ENCODE measurements around the gene PIN4. TPM values are rescaled to one million over a fixed set of nuclear protein-coding genes. Genes with fewer than 3 reads are reported as not detected.

PIN4 gene
- total RNA-seq, 3 donors from 2014 or later: 11.3 to 20.0 (median 12.5) TPM

DNA sequence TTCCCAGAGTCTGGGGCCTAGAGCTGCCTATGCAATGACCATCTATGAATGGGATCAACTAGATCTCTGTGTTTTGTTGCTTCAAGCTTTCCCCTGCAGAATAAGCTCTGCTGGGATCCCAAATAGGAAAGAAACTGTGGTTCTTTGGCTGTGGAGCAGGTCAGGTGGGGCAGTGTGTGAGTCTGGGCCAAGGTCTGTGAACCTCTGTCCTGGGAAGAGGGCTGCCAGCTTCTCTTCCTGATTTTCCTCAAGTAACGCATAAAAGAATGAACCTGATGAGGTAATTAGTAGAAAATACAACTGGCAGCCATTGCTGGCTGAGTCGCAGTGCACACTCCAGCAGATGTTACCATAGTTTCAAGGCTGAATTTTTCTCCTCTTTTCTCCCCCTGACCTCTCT, 4.6 kb upstream of the PIN4 start:
- no peak for DNase-seq (ENCODE audit: low spot score in 2 of 2)
- intact Hi-C loops (cut with DNase I; ENCODE audit: low total_unique reads): no loop called here
- no peak overlapping the region for H3K4me3 ChIP-seq

DNA sequence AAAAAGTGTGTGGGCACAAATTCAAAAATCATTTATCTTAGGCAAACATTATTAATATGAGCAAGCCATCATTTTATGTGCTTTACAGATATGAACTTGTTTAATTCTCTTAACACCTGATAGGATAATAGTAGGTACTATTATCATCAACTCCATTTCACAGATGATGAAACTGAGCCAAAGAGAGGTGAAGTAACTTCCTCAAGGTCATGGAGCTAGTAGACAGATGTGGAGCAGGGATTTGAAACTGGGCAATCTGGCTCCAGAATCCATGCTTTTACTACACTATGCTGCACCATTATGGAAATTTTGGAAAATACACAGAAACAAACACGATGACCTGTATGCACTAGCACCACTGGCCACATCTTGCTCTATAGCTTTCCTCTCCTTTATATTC, 1.0 kb upstream of the PIN4 start:
- Histone ChIP-seq H3K27ac (peak overlapping the region; percentile 68 to 84), H3K9me3 (no peaks in the 10 kb centered on the region), H3K27me3 (peaks cover 0 to 22% of the 10 kb centered on the region in 2 donors), H3K4me3 (peak overlapping the region in 2 of 3 donors; percentile 67 to 71), H3K36me3 (no peaks in the 10 kb centered on the region), H3K4me1 (no peaks in the 10 kb centered on the region)
- intact Hi-C loops (cut with DNase I; ENCODE audit: low total_unique reads): no loop called here
- no peak for TF ChIP-seq POLR2AphosphoS5 (IDR thresholded peaks at IDR 0.05)
- TF ChIP-seq POLR2A (IDR thresholded peaks at IDR 0.05): no peak
- TF ChIP-seq, protein P1, sequence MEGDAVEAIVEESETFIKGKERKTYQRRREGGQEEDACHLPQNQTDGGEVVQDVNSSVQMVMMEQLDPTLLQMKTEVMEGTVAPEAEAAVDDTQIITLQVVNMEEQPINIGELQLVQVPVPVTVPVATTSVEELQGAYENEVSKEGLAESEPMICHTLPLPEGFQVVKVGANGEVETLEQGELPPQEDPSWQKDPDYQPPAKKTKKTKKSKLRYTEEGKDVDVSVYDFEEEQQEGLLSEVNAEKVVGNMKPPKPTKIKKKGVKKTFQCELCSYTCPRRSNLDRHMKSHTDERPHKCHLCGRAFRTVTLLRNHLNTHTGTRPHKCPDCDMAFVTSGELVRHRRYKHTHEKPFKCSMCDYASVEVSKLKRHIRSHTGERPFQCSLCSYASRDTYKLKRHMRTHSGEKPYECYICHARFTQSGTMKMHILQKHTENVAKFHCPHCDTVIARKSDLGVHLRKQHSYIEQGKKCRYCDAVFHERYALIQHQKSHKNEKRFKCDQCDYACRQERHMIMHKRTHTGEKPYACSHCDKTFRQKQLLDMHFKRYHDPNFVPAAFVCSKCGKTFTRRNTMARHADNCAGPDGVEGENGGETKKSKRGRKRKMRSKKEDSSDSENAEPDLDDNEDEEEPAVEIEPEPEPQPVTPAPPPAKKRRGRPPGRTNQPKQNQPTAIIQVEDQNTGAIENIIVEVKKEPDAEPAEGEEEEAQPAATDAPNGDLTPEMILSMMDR (IDR thresholded peaks at IDR 0.05): no peak
- DNase-seq (ENCODE audit: low spot score in 2 of 2): no peak

More for the DNA sequence above, 4.6 kb upstream of the PIN4 start:
- TF ChIP-seq POLR2A (IDR thresholded peaks at IDR 0.05) (no peak), POLR2AphosphoS5 (IDR thresholded peaks at IDR 0.05) (no peak)
- TF ChIP-seq, protein P1 (IDR thresholded peaks at IDR 0.05): no peak
- no peaks in the 10 kb centered on the region for H3K36me3 ChIP-seq
- H3K9me3 ChIP-seq: no peaks in the 10 kb centered on the region
- no peak overlapping the region for H3K27ac ChIP-seq
- H3K27me3 ChIP-seq: peaks cover 0 to 15% of the 10 kb centered on the region in 2 donors
- H3K4me1 ChIP-seq: no peaks in the 10 kb centered on the region

GRCh38 chrX:72182924-72183323, 1.4 kb downstream of the PIN4 start:
- TF ChIP-seq POLR2AphosphoS5 (IDR thresholded peaks at IDR 0.05) (no peak), POLR2A (IDR thresholded peaks at IDR 0.05) (no peak)
- TF ChIP-seq, protein P1 (IDR thresholded peaks at IDR 0.05): no peak
- no peaks in the 10 kb centered on the region for H3K4me1 ChIP-seq
- H3K27ac ChIP-seq: no peak overlapping the region
- H3K4me3 ChIP-seq: peak overlapping the region in 2 of 3 donors; percentile 67 to 71
- DNase-seq (ENCODE audit: low spot score in 2 of 2): no peak
- peaks cover 0 to 24% of the 10 kb centered on the region in 2 donors for H3K27me3 ChIP-seq
- no peaks in the 10 kb centered on the region for H3K9me3 ChIP-seq
- intact Hi-C loops (cut with DNase I; ENCODE audit: low total_unique reads): no loop called here
- no peaks in the 10 kb centered on the region for H3K36me3 ChIP-seq

GRCh38 chrX:72201836-72202536, 20.4 kb downstream of the PIN4 start:
- no peaks in the 10 kb centered on the region for H3K4me1 ChIP-seq
- H3K9me3 ChIP-seq: no peaks in the 10 kb centered on the region
- no peak for DNase-seq (ENCODE audit: low spot score in 2 of 2)
- H3K36me3 ChIP-seq: no peaks in the 10 kb centered on the region
- peaks cover 0 to 20% of the 10 kb centered on the region in 2 donors for H3K27me3 ChIP-seq
- no peak overlapping the region for H3K27ac ChIP-seq
- no peak for TF ChIP-seq POLR2AphosphoS5 (IDR thresholded peaks at IDR 0.05)
- TF ChIP-seq, protein P1 (IDR thresholded peaks at IDR 0.05): no peak
- no peak for TF ChIP-seq POLR2A (IDR thresholded peaks at IDR 0.05)
- no peak overlapping the region for H3K4me3 ChIP-seq
- intact Hi-C loops (cut with DNase I; ENCODE audit: low total_unique reads): no loop called here

- no peak for DNase-seq (ENCODE audit: low spot score in 2 of 2)
- H3K4me1 ChIP-seq: no peaks in the 10 kb centered on the region
- H3K36me3 ChIP-seq: no peaks in the 10 kb centered on the region
- TF ChIP-seq POLR2AphosphoS5 (IDR thresholded peaks at IDR 0.05) (no peak), POLR2A (IDR thresholded peaks at IDR 0.05) (no peak)
- TF ChIP-seq, protein P1 (IDR thresholded peaks at IDR 0.05): no peak
- H3K9me3 ChIP-seq: no peaks in the 10 kb centered on the region
- intact Hi-C loops (cut with DNase I; ENCODE audit: low total_unique reads): no loop called here
- H3K27ac ChIP-seq: no peak overlapping the region
- H3K27me3 ChIP-seq: peaks cover 0 to 24% of the 10 kb centered on the region in 2 donors
- H3K4me3 ChIP-seq: no peak overlapping the region
These were observed 21.3 kb downstream of the PIN4 start for GRCh38 chrX:72202792-72203401.
